Coronary artery (tissue), 2 donors: ENCODE data around the gene NCOA1.

Source experiments
- DNase-seq: peaks from one replicate; pipeline ENCODE4 v3.0.0-alpha.2; 2017; ENCODE audit warnings: low spot score
- H3K27ac ChIP-seq, 2 donors: fragments of 200-600 bp; sonication (generic); one replicate each; pipeline ENCODE4 v1.5.1; 2016 to 2019
- H3K4me3 ChIP-seq: fragments of 200-600 bp; sonication (generic); 2 replicates; pipeline ENCODE4 v1.5.1; 2016; ENCODE audit warnings: mild to moderate bottlenecking, moderate library complexity
- TF ChIP-seq, protein P1 (sequence below): fragments of 200-600 bp; sonication (generic); IDR thresholded peaks from one replicate; pipeline ENCODE4 v1.5.1; 2019; ENCODE audit warnings: antibody characterized with exemption

NCOA1 gene

DNA sequence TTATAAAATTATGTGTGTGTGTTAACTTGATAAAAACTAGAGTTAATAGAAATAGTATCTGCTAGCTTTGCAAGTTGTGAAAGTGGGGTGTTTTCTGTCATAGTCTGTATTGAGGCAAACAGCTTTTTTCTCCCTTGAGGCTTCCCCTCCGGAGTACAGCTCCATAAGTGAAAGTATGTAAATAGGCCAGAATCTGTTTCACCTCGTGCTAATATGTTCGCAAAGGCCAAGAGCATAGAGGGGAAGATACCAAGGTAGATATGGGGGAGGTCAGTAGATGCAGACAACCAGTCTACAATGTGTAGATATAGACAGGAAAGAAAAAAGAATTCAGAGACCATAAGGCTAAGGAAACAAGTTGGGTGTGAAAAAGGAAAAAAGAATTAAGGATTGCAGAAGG, 229.3 kb downstream of the NCOA1 start:
- no peak for DNase-seq
- Histone ChIP-seq H3K4me3 (no peak overlapping the region), H3K27ac (no peak overlapping the region)
- TF ChIP-seq, protein P1, sequence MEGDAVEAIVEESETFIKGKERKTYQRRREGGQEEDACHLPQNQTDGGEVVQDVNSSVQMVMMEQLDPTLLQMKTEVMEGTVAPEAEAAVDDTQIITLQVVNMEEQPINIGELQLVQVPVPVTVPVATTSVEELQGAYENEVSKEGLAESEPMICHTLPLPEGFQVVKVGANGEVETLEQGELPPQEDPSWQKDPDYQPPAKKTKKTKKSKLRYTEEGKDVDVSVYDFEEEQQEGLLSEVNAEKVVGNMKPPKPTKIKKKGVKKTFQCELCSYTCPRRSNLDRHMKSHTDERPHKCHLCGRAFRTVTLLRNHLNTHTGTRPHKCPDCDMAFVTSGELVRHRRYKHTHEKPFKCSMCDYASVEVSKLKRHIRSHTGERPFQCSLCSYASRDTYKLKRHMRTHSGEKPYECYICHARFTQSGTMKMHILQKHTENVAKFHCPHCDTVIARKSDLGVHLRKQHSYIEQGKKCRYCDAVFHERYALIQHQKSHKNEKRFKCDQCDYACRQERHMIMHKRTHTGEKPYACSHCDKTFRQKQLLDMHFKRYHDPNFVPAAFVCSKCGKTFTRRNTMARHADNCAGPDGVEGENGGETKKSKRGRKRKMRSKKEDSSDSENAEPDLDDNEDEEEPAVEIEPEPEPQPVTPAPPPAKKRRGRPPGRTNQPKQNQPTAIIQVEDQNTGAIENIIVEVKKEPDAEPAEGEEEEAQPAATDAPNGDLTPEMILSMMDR, result no peak

DNA sequence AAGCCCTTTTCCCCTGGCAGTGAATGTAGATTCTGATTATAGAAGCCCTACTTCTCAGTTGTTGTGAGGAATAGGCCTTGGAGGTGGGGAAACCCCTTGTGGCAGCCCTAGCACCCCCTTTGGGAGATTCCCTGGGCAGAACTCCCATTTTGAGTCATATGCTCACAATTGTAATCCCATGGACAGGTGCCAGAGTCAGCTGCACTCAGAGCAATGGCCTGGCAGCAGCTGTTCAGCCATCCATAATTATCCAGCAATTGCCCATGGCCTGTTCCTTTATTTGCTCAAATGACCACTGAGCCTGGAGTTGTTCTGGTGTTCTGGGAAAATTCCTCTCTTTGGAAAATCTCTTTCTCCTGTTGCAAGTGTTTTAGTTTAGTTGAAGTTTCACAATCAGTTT, 230.4 kb downstream of the NCOA1 start:
- DNase-seq, result peak; percentile 72
- TF ChIP-seq, protein P1, result no peak
- H3K27ac ChIP-seq, result peak overlapping the region; percentile 52 to 71
- H3K4me3 ChIP-seq, result peak overlapping the region; percentile 11

DNA sequence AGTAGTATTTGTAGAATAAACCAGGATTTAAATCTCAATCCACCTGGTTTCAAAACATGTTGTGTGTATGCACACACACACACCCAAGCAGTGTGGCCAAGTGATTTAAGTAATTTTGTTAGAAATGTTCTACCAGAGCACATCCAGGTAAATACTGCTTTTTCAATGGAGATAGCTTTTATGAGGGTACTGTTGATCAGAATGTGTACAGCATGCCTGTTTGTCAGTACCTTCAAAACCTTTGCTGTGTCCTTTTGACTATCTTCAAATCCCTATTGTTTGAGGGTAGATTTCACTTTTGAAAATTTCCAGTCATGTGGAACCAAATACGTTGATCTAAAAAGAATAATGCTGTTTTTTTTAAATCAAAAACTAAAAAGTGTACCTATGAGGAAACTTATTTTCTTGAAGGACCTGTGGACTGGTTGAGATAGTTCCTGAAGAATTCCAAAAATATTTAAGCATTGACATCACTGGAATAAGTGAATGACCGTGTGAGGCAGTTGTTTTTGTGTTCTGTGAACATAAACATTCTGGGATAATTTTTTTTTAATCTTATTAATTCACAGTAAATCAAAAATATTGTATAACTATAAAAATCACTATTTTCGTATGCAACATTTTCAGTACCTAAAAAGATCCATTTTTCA, 231.2 kb downstream of the NCOA1 start:
- Histone ChIP-seq H3K27ac (peak overlapping the region; percentile 52 to 71), H3K4me3 (no peak overlapping the region)
- no peak for DNase-seq
- TF ChIP-seq, protein P1, result no peak

DNA sequence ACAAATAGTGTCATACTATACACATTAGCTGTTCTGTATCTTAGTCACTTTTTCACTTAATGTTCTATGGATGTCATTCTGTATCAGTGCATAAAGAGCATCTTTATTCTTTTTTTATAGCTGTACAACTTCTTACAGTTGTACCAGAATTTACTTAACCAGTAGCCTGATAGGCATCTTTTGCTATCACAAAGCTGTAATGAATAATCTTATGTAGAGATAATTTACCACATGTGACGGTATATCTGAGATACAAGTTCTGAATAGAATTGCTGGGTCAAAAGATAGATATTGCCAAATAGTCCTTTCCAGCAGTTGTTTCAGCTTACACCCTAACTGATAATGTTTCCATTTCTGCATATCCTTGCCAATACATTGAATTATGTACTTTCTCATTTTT, 232.1 kb downstream of the NCOA1 start:
- no peak overlapping the region for H3K27ac ChIP-seq
- TF ChIP-seq, protein P1, result no peak
- DNase-seq, result no peak
- H3K4me3 ChIP-seq, result no peak overlapping the region

DNA sequence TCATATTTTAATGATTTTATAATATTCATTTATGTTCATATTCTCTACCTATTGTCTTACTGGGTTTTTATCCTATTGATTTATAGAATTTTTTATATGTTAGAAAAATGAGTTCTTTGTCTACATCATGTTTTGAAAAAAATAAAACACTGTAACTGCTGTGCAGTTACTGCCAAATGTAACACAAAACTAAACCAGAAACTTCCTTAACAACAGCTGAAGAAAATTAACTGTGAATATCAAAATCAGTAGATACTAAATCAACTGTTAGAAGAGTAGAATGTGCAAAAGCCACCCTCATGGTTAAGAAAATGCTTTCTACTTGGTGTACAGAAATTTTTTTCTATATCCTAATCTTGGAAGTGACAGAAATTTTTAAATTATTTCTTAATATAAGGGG, 232.6 kb downstream of the NCOA1 start:
- Histone ChIP-seq H3K4me3 (no peak overlapping the region), H3K27ac (no peak overlapping the region)
- TF ChIP-seq, protein P1, result no peak
- no peak for DNase-seq

DNA sequence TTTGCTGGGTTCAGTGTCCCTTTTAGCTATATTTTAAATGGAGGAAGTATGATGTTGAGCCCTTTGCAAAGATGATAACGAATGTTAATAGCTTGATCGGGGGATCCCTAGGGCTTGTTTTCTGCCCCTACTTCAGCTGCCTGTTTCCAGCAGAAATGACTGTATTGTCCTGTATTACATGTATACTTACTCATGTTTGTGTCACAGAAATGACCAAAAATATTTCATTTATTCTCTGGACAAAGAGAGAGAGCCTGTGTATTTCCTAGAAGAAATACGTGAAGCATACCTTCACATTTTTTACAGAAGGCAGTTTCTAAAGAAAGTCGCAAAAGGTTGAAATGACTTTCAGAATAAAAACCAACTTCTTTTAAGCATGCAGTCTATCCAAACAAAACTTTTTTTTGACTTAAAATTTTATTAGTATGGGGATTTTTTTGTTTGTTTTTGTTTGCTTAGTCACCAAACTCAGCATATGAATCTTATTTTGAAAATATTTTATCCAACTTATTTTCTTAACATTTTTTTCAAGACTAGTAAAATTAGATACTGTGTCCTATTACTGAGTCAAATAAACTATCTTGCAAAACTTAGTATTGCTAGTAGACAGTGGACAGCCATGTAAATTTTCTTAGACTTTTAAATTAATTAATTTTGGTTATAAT, 233.2 kb downstream of the NCOA1 start:
- no peak overlapping the region for H3K4me3 ChIP-seq
- TF ChIP-seq, protein P1, result no peak
- H3K27ac ChIP-seq, result no peak overlapping the region
- DNase-seq, result no peak

DNA sequence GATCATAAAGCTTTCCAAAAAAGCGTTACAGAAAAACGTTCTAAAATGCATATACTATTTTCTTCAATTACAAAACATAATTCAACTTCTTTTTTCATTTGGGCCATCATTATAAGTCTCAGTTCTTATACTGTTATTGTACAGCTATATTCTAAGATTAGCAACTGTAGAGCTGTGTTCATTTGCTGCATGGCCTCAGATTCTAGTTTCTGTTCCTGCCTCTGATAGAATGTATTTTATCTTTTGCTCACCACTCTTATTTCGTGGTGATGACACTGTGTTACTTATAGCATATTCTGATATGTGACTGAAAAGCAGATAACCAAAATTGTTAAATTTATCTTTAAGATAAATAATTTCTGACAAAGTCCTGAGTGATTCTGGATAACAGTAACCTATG, 234.9 kb downstream of the NCOA1 start:
- Histone ChIP-seq H3K4me3 (no peak overlapping the region), H3K27ac (no peak overlapping the region)
- no peak for DNase-seq
- TF ChIP-seq, protein P1, result no peak
